GM21515 (cell line): ENCODE measurements around the gene PKIB.
"Not testable (repeated sequence)": the region's sequence is repeated elsewhere in the genome, so short reads cannot be mapped to it uniquely, and the experiment has no call there.

Source experiments
- ATAC-seq: cut with Tn5 transposase; IDR thresholded peaks from one replicate; pipeline ENCODE4 v1.9.1; 2021; ENCODE audit not compliant: unreplicated experiment

The PKIB gene

GRCh38 chr6:122736616-122737015 is 126.4 kb downstream of the PKIB start:
- no peak for ATAC-seq

GRCh38 chr6:122740091-122740490 is 129.9 kb downstream of the PKIB start:
- no peak for ATAC-seq

- ATAC-seq = no peak
Measured at GRCh38 chr6:122740936-122741335, 130.7 kb downstream of the PKIB start.

GRCh38 chr6:122744247-122744646 is 134.0 kb downstream of the PKIB start:
- not testable (repeated sequence) for ATAC-seq

GRCh38 chr6:122744856-122745255 is 134.7 kb downstream of the PKIB start:
- not testable (repeated sequence) for ATAC-seq

- no peak for ATAC-seq
Measured at GRCh38 chr6:122746688-122747087, 136.5 kb downstream of the PKIB start.

- no peak for ATAC-seq
Measured at GRCh38 chr6:122747573-122747972, 137.4 kb downstream of the PKIB start.

- ATAC-seq = not testable (repeated sequence)
Measured at GRCh38 chr6:122748945-122749344, 138.7 kb downstream of the PKIB start.

GRCh38 chr6:122749451-122750050 is 139.3 kb downstream of the PKIB start:
- no peak for ATAC-seq

- peak; percentile 83 for ATAC-seq
Measured at GRCh38 chr6:122751326-122751725, 141.1 kb downstream of the PKIB start.

- no peak for ATAC-seq
Measured at GRCh38 chr6:122752459-122752858, 142.3 kb downstream of the PKIB start.

GRCh38 chr6:122753000-122753687 is 142.9 kb downstream of the PKIB start:
- no peak for ATAC-seq

- ATAC-seq = no peak
Measured at GRCh38 chr6:122753688-122754056, 143.5 kb downstream of the PKIB start.

- ATAC-seq = no peak
Measured at GRCh38 chr6:122754191-122754731, 144.1 kb downstream of the PKIB start.

- no peak for ATAC-seq
Measured at GRCh38 chr6:122755901-122756300, 145.7 kb downstream of the PKIB start.

GRCh38 chr6:122758927-122759334 is 148.7 kb downstream of the PKIB start:
- peak; percentile 94 for ATAC-seq

- no peak for ATAC-seq
Measured at GRCh38 chr6:122760330-122760729, 150.1 kb downstream of the PKIB start.

GRCh38 chr6:122766256-122766655 is 156.1 kb downstream of the PKIB start:
- no peak for ATAC-seq

- no peak for ATAC-seq
Measured at GRCh38 chr6:122770835-122771601, 160.8 kb downstream of the PKIB start.

- ATAC-seq = no peak
Measured at GRCh38 chr6:122772724-122773415, 162.7 kb downstream of the PKIB start.
